H54 (cell line): ENCODE data around the gene CCDC85B.

Experiments used
- DNase-seq: peaks from one replicate; pipeline ENCODE4 v3.0.0; 2011; ENCODE audit warnings: low spot score, mixed read lengths; ENCODE audit not compliant: insufficient read length
- FAIRE-seq: peaks from 3 replicates; lab custom pipeline; 2011; peaks lifted over from hg19 to GRCh38; lab: Jason Lieb, UNC
- POLR2A ChIP-seq: IDR thresholded peaks from 2 replicates; pipeline ENCODE4 v1.6.1; 2011; ENCODE audit warnings: low read depth, mild to moderate bottlenecking, low read length

CCDC85B gene

DNA sequence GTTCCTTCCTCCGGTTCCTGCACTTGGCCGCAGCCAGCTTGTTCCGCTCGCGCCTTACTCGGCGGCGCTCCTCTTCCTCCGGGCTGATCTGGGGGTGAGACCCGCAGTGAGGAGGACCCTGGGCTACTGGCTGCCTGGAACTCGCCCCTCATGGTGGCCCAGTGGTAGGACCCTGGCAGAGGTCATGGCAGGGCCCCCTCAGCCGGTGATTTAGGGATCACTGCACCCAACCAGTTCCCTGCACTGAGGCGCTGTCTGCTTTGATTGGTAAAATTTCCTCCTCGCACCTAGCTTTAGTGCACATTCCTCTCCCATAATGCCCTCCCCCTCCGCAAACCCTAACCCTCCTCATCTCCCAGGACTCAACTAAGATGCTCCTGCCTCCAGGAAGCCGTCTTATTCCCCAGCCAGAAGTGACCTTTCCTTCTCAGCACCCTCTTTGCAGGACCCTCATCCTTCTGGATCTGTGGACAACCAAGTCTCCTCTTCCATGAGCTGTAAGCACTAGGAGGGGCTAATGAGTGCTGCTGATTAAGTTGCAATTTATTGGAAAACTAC, 3.6 kb downstream of the CCDC85B start:
- no peak for TF ChIP-seq POLR2A
- DNase-seq: no peak
- FAIRE-seq: no peak

- DNase-seq (no peak), FAIRE-seq (no peak)
- TF ChIP-seq POLR2A: no peak
These were observed 5.1 kb downstream of the CCDC85B start for GRCh38 chr11:65895482-65895981.

DNA sequence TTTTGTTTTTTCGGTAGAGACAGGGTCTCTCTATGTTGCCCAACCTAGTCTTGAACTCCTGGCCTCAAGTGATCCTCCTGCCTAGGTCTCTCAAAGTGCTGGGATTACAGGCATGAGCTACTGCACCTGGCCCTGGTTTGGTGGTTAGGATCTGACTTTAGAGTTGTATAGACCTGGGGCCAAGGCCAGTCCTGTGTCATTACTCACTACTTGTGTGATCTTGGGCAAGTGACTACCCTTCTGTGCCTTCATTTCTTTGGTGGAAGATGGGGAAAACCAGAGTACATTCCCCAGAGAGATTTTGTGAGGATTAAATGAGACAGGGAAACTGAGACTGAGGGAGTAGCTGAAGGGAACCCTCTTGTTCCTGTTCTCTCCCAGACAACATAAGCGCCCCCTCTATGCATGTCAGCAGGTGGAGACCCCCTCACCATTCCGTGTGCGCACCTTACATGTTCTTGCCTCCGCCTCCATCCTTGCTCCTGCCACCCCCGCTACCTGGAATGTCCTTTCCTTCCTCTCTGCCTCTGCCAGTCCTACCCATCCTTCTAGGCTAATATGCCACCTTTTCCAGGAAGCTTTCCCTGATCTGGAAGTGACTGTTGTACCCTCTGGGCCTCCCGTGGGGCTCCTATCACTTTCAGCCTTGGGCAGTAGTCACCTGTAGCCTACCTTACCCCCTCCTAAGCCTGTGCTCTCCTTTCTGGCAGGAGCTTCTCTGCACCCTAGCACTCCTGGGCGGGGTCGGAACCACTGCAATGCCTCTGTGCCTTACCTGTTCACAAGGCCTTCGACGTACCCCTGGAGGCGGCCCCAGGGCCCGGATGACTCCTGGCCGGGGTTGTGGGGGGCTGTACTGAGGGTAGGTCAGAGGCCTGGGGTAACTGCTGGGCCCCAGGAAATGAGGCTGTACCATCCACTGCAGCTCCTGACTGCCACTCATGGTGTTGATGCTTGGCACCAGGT, 5.8 kb downstream of the CCDC85B start:
- DNase-seq: no peak
- FAIRE-seq: no peak
- TF ChIP-seq POLR2A: no peak

DNA sequence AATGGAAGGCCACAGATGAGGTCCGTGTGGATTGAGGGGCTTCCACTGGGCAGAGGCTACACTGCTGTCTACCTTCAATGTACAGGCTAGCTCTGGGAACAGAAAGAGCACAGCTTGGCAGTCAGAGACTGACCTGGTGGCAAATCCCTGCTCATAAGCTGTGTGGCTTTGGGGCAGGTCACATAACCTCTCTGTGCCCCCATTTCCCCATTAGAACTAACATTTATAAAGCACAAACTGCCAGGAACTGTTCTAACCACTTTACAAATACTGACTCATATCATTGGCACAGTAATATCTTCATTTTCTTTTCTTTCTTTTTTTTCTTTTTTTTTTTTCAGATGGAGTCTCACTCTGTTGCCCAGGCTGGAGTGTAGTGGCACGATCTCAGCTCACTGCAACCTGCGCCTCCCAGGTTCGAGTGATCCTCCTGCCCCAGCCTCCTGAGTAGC, 6.6 kb downstream of the CCDC85B start:
- no peak for TF ChIP-seq POLR2A
- no peak for FAIRE-seq
- DNase-seq: no peak

GRCh38 chr11:65898656-65899355, 8.3 kb downstream of the CCDC85B start:
- peak; percentile 49; the same call in 1 of the 2 replicates for TF ChIP-seq POLR2A
- FAIRE-seq (no peak), DNase-seq (no peak)

DNA sequence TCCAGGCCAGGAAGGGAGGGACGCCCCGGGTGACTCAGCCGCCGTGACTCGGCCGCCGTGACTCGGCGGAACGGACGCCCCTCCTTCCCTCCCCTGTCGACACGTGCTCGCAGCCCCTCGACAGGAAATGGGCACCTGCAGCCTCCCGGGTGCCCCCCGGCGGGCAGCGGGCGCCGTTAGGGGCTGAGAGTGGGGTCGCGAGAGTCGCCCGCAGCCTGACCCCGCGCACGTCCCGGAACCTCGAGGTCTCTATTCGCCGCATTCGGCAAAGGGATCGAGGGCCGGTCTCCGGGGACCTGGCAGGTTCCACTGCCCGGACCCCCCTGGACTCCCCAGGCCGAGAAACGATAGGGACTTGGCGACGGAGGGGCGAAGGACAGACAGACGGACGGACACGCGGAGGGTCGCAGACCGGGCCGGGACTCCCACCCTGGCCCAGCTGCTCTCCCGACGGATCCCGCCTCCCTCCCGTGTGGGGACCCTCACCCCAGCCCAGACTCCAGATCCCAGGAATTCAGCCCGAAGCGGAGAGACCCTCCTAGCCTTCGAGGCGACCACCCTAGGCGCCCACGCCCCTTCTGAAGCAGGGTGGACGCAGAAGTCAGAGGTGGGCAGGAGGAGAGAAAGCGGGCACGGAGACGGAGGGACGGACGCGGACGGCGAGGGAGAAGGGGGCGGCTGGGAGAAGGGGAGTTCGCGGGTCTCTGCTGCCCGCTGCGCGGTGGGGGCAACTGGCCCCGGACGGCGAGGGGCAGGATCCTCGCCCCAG, 9.1 kb downstream of the CCDC85B start:
- no peak for DNase-seq
- no peak for TF ChIP-seq POLR2A
- no peak for FAIRE-seq

- peak; percentile 90 for TF ChIP-seq POLR2A
- FAIRE-seq (no peak), DNase-seq (no peak)
These were observed 9.8 kb downstream of the CCDC85B start, which contains the start of gene FOSL1 for GRCh38 chr11:65900125-65900898. FOSL1 (minus strand) TSS chr11:65900388; CDS start chr11:65900339, 49 bp downstream.

DNA sequence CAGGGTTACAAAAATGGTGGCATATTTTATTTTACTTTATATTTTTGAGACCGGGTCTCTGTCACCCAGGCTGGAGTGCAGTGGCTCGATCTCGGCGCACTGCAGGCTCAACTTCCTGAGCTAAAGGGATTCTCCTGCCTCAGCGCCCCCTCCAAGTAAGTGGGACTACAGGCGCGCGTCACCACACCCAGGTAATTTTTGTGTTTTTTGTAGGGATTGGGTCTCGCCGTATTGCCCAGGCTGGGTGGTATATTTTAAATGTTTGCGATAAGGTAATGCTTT, 10.4 kb downstream of the CCDC85B start:
- DNase-seq (no peak), FAIRE-seq (no peak)
- no peak for TF ChIP-seq POLR2A

DNA sequence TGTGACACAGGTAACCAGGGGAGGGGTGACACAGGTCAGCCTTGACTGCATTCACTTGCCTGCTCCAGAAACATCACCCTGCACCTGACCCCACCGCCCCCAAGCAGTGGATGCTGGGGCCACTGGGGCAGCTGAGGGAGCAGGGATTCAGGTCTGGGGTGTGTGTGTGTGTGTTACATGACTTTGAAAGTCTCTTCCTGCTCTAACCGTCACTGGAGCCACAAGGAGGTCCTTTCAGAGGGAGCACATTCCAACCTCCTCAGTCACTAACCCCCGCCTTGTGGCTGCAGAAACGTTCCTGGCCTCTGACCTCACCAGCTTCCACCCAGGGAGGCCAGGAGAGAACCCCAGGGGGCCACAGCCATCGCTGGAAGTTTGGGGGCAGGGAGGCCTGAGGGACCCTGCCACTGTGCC, 12.6 kb downstream of the CCDC85B start:
- TF ChIP-seq POLR2A: 0 out of 2 replicates have a peak, but pooled peaks have one; percentile 10
- DNase-seq (no peak), FAIRE-seq (no peak)

DNA sequence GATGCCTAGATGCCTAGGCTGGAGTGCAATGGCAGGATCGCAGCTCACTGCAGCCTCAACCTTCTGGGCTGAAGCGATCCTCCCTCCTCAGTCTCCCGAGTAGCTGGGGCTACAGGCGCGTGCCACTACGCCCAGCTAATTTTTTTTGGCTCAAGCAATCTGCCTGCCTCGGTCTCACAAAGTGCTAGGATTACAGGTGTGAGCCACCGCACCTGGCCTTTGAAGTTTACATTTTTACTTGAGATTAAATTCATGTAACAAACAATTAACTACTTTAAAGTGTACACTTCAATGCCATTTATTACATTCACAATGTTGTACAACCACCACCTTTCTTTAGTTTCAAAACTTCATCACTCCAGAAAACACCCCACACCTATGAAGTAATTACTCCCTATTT, 13.2 kb downstream of the CCDC85B start:
- FAIRE-seq: no peak
- no peak for TF ChIP-seq POLR2A
- DNase-seq: no peak

- no peak for TF ChIP-seq POLR2A
- DNase-seq (no peak), FAIRE-seq (no peak)
These were observed 16.1 kb downstream of the CCDC85B start for GRCh38 chr11:65906602-65907001.

- FAIRE-seq: no peak
- no peak for DNase-seq
- TF ChIP-seq POLR2A: no peak
These were observed 17.4 kb downstream of the CCDC85B start for GRCh38 chr11:65907878-65908277.
